Fibroblast of upper back skin (primary cell): ENCODE results near the gene ADORA1.

Experiments used
- DNase-seq: peaks from one replicate; pipeline ENCODE4 v3.0.0-alpha.2; 2013

The ADORA1 gene

DNA sequence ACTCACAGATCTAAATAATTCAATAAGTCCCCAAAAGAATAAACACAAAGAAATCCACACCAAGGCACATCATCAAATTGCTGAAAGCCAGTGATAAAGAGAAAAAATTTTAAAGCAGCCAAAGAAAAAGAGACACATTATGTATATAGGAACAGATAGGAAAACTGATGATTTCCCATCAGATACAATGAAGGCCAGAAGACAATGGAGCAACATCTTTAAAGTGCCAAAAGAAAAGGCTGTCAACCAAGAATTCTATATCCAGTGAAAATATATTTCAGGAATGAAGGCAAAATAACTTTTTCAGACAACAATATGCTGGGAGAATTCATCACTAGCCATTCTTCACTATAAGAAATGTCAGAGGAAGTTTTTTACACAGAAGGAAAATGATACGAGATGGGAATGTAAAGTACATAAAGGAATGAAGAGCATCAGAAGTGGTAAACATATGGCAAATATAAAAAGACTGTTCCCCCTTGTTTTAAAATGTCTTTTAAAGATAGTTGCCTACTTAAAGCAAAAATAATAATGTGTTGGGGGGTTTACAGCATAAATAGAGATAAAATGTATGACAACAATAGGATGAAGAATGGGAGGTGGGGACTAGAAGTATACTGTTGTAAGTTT lies 32.4 kb upstream of the ADORA1 start:
- no peak for DNase-seq

DNA sequence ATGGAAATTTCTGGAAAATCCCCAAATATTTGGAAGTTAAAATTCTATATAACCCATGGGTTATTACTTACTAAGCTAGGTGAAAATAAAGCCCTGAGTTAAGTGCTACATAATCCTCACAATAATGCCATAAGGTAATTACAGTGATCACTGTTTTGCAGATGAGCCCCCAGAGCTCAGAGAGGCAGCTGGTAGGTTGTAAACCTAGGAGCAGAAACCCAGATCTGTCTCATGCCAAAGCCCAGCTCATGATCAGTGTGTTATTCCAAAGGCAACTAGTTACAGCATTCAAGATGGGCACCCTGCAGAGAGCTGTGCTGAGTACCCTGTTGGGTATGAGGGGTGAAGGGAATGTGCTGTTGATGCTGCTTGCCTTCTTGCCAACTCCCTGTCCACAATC lies 31.0 kb upstream of the ADORA1 start:
- DNase-seq = no peak

DNA sequence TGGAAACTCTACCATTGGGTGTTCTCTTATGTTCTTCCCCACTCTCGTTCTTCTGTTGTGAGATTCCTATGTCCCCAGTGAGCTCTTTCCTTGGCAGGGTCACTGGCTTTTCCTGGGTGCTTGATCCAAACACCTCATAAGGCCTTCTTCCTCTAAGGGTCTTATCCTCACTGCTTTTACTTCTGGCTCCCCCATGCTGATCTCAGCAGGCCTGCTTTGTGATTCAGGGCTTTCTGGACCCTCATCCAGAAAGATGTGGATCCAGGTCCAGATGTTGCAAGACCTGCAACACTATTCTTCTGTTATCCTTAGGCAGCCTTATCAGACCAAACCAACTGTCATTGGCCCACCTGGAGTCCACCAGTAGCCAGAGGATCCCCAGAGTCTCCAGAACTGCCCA lies 30.5 kb upstream of the ADORA1 start:
- DNase-seq = no peak

DNA sequence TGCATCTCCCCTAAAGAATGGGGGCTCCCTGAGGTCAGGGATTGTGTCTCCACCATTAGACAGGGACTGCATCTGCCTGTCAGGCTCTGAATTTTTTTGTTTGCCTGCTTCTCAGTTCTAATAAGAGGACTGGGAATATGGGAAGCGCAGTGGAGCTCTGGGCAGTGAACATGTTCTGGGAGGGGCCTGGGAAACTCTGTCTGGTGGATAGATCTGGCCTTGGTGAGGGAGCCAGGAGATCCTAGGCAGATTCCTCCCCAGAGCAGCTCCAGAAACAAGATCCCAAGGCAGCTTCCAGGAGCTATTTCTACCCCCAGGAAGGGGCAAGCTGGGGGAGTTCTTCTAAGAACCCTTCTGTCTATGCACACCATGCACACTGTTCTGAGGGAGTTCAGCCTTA lies 29.1 kb upstream of the ADORA1 start:
- DNase-seq = no peak

DNA sequence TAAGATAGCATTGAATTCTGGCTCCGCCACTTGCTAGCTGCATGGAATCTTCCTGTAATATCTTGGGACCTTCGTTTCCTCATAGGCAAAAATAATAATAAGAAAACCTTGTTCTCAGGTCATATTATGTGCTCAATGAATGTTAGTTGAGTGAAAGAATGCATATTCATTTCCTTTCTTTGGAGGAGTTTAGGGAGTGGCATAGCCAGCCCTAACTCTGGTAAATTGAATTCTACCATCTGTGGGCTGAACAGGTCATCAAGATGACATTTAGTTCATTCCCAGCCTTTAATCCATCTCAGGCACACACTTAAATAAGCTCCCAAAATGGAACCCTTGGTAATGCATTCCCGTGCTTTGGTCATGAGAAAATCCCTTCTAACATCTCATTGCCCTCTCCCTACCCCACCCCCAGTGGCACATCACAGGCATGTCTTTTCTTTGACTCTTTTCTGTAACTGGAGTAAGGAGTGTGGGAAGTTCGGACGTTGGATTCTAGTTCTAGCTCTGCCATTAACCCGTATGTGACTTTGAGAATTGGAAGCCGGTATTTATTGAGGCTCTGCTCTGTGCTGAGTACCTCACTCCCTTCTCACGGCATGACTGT lies 28.5 kb upstream of the ADORA1 start:
- no peak for DNase-seq

DNA sequence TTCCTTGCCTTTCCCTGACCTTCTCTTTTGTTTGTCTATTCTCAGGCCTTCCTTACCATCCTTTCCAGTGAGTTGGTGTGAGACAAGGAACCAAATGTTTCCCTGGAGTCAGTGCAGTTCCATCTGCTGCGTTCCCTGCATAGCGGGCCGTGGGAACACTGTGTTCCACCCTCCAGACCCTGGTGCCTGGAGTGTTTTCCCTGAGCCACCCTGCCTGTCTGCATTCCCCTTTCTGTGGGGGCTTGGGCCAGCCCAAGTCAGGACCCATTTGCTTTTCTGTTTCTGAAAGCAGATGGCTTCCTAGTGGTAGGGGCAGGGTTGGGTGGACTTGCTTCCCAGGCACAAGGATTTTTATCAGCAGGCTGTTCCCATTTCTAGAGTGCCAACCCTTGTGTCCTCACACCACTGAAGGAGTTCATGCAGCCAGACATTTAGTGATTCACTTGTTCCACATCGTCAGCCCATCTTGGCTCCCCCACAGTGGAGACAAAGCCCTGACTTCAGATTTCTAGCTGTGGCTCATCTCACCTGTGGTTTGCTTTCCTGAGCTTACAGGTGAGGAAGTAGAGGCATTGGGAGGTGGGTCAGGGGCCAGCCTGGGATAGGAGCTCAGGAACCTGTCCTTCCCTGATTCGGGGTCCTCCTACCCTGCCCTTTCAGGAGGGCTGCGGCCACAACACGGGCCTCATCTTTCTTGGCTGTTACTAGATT lies 27.6 kb upstream of the ADORA1 start:
- no peak for DNase-seq

DNA sequence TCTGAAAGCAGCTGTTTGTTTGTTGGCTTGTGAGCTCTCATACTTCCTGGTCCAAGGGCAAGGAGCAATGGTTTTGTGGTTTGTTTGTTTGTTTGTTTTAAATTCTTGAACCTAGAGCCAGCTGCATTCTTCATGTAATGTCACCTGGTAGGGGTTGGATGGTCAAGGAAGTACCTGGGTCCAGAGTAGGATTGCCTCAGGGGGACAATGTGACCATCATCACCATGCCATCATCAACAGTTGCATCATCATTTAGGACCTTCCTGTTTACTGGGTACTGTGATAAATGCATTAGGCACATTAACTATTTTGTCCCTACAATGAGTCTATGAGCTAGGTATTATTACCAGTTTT lies 27.0 kb upstream of the ADORA1 start:
- DNase-seq = no peak

DNA sequence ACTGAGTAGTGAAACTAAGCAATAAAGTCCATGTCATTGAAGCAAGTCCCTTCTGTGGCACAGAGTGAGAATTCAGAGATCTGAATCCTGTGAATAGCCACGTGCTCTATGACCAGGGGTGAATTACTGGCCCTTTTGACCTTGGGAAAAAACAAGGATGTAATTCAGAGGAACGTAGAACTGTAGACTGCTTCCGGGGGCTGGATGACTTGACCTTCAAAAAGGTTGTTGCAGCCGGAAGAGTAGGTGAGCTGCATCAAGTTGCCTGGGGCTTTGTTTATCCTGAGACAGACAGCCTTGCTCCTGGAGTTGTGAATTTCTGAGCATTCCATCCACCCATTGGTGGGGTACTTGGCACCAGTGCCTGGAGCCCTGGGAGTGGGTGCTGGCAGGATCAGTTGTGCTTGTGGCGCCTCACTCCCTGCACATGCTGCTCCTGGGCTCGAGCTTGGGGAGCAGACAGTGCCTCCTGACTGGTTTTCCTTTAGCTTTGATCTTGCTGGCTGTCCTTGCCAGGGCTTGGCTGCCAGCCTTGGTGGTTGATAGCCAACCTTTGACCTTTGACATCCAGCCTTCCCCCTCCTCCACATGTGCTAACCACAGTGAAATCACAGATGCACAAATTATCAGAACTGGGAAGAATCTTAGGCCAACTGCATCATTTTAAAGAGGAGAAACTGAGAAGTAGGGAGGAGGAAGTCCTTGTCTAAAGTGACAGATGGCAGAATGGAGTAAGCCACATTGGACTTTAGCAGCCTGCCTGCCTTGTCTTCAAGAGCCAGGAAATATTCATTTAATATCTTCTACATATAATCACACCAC lies 25.5 kb upstream of the ADORA1 start:
- DNase-seq = no peak

DNA sequence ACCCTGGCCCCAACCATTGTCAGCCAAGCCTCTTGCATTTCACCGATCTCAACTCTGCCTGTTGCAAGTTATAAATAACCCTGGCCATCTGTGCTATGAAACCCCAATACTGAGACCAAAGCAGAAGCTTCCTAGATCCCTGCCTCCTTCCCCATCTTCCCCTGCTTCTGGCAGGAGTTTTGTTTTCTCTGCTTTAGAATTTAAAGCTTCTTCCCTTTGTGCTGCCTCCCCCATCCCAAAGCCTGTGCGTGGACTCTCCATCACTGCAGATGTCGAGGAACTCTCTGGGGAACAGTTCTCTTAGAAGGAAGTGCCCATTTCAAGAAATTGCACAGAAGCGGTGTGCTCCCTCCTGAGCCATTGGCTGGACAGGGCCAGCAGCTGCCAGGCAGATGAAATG lies 24.3 kb upstream of the ADORA1 start:
- no peak for DNase-seq

DNA sequence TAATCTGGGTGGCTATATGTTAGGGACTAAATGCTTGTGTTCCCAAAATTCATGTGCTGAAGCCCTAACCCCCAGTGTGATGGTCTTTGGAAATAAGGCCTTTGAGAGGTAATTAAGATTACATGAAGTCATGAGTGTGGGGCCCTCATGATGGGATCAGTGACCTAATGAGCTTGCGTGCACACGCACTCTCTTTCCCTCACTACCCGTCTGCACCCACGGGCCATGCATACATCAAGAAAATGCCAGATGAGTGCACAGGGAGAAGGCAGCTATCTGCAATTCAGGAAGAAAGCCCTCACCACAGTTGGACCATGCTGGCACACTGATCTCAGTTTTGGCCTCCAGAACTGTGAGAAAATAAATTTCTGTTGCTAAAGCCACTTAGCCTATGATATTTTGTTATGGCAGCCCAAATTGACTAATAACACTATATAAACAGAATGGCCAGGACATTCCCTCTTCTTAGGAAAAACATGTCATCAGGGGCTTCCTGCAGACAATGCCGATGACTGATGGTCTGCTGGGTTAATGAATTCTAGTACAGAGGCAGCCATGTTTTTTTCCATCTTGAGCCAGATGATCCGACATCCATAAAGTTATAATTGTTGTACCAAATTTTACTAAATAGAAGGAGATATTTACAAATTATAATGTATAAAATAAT lies 23.6 kb upstream of the ADORA1 start:
- DNase-seq = no peak

DNA sequence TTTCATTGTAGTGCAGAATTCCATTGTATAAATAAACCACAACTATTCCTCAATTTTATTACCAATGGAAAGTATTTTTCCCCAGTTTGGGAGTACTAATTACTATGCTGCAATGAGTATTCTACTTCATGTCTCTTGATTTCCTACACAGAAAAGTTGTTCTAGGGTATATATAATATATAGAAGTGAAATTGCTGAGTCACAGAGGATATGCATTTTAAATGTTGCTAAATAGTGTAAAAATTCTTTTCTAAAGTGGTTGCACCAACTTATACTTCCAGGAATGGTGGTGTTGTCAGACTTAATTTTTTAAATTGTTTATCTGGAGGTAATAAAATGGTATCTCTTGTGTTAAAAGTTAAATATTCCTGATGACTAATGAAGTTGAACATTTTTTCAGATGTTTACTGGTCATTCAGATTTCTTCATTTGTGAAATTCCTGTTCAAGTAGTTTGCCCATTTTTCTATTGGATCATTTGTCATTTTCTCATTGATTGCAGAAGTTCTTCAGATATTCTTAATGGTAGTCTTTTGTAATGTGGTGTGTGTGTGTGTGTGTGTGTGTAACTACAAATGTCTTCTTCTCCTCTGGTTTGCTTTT lies 22.6 kb upstream of the ADORA1 start:
- DNase-seq = no peak

DNA sequence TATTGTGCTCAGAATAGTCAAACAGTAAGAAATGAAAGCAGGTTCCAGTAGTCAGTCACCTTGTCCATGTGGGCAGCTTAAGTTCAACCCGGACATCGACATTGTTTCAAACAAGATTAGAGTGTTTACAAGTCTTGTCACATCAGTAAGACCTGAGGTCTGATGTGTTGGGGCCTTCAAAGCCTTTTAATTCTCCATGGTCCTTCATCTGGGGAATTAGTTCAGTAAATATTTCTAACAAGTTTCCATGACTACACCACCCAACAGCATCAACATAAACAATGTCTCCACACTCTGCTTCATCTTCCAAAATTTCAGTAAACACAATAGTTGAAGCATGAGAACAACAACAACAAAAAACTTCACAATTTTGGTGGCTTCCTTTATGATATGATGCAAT lies 15.1 kb upstream of the ADORA1 start:
- no peak for DNase-seq

DNA sequence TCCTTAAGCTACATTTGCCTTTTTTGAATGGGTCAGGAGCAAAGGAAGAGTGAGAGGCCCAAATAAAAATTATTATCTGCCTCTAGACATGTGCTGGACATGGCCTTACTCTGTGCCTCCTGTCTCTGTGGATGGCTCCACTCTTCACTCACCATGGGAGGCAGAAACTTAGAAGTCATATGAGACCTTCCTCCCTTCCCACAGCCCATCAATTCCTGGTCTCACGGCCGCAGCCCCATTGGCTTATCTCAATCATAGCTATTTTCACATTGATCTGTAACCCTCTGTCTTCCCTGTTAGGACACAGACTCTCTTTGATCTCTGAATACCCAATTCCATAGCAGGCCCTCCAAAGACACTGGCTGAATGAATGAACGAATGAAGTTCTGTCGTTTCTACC lies 14.2 kb upstream of the ADORA1 start:
- DNase-seq = no peak

DNA sequence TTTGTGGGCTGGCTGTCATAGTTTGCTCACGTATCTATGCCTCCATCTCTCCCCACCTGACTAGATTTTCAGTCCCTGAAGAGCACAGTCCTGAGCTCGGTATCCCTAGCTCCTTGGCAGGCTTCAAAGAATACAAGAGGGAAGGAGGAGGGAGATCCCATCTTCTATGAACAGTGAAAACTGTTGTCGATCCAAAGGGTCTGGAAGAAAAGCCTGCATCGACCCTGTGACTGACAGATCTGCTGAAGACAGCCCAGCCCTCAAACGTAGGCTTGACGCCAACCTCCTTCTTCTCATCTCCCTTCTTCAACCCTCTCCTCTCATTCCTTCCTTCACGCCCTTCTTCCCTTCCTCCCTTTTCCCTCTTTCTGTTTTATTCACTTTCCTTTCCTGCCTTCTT lies 13.3 kb upstream of the ADORA1 start:
- no peak for DNase-seq

DNA sequence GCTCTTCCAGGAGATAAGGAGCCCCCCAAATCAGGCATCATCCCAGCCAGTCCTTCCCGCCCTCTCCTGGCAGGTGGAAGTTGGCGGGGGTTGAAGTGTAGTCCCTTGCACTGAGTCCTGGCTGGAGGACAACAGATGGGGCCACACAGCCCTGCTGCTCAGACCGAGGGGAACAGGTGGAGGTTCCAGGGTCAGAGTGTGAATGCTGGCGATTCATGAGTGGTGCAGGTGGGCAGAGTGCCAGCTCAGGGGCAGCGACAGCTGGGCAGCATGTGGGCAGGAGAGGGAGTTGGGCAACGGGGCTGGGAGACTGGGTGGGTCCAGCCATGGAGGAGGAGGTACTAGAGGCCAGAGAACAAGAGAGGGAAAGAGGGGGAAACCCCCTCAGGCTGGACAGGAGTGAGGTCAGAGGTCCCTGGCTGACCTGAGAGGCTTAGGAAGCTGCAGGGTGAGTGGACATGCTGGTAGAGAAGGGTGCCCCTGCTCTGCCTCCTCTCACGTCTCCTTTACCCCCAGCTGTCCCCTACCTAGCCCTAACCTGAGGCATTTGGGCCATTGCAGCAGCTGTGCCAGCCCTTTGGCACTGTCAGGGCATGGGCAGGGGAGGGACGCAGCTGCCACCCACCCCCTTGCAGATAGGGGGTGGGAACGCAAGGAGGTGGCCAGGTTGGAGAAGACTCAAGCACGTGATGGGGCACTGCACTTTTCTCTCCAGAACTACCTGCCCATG lies 11.3 kb upstream of the ADORA1 start:
- no peak for DNase-seq

DNA sequence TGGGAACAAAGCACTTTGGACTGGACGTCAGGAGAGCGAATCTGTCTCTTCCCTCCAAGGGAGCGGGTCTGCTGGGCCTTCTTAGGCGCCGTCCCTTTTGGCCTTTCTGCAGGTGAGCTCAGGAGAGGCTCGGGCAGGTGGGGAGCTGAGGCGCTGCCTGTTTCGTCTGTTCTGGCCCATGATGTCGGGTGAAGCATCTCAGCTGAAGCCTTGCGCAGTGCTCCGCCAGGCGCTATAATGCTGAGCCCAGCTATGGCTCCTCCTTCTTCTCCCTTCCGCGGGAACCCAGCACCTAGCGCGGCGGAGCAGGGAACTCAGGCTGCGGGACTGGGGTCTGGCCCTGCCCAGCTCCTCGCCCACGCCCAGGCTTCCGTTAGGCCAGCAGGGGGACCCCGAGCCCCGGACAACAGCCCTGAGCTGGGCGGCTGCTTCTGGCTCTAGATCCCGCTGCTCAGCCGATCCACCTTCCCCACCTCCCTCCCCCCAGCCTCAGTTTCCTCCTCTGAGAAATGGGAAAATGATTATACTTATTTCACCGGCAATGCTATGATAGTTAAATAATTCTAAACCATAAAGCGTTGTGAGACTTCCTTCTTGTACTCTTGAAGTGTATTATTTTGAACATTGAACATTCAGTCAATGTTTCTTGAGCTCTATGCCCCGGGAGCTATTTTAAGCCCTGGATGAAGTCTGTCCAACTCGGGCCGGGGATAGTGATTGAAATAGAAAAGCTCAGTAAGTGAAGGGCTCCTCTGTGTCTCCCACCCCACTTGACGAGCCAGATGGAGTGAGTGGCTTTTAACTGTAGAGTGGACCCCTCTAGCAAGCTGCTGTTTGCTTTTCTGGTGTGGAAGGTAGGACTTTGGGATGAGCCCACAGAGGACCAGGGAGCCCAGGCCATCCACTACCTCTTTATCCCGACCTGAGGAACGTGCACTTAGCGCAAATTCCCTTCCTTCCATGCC lies 9.6 kb upstream of the ADORA1 start:
- DNase-seq = peak; percentile 61

DNA sequence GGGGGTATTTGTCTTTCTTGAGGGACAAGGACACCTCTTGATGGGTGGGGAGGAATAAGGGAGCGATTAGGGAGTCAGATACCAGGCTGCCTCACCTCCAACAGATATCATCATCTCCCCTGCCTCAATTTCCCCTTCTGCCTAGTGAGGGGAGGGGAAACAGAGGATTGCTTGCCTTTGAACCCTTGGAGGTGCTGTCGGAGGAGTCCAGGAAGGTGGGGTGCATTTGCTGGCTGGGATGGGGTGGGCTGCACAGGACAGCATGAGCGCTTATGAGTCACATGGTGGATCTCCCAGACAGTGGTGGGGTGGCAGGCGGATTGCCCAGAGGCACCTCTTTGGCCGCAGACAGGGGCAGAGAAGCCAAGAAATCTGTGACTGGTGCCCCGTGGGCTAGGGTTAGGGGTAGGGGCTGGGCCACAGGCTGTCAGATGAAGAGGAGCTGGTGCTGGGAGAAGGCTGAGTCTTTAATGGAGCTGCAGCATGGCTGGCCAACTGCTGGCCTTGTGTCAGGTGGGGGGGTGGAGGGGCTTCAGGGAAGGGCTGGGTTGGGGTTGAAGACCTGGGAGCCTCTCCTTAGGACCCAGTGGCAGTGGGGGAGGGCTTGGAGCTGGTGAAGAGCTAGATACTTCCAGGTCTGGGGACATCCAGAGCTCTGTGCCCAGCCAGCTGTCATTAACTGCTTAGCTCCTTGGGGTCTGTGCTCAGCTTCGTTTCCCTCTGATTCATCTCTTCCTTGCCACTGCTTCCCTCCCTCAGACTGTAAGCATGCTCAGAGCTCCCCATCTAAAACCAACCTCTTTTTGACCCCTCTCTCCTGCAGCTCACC lies 7.0 kb upstream of the ADORA1 start:
- no peak for DNase-seq

DNA sequence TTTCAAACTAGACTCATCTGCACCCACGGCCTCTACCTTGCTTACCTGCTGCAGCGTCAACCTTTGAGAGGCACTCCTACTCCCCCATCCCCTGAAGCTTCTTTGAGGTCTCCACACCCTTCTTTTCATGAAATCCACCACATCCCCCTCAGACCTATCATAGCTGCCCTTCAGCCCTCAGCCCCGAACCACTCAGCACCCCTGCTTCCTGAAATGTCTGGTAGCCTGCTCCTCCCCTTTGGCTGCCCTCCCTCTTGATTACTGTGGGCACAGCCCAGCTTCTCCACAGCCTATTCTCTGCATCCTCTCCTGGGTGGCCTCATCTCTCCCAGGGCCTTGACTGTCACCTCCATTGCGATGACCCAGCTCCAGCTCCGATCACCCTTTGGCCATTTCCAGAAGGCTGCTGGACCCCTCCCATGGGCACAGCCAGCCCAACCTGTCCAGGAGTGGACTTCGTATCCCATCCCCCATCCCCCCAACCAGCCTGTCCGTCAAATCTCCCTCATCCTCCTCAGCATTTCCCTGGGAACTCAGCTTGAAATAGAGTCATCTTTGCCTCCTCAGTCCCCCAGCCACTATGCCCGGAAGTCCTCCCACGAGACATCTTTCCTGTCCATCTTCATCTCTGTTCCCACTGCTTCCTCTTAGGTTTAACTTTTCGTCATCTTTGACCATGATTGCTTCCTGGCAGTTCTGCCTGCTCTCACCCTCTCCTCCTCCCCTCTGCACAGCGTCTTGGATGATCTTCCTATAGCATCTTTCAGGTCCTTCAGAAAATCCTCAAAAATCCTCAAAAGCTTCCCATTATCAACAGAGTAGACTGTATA lies 6.1 kb upstream of the ADORA1 start:
- DNase-seq = no peak

DNA sequence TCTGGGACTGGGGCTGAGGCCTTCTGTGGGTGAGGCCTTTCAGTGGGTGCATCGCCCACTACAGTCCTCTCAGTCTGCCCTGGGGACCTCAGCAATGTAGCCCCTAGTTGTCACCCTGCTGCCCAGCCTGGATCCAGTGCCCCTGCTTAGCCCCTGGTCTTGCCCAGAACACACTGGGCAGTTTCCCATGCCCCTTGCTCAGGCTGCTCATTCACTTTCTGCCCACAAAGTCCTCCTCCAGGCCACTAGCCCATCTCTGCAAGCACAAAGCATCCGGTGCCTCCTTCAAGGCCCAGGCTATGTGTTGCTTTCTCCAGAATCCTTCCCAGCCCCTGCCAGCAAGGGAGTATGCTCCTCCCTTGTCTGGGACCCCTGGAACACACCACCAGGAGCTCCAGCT lies 5.4 kb upstream of the ADORA1 start:
- no peak for DNase-seq
